LNCaP clone FGC (cell line): ENCODE results near the gene FOXP1.

Experiments used
- DNase-seq: peaks from one replicate; pipeline ENCODE4 v3.0.0-alpha.2; 2011; ENCODE audit warnings: low read depth
- H3K4me3 ChIP-seq: 2 replicates; pipeline ENCODE4 v1.5.1; 2011; ENCODE audit warnings: mild to moderate bottlenecking, low read depth, low read length, control low read depth
- CTCF ChIP-seq: IDR thresholded peaks from 2 replicates; pipeline ENCODE4 v1.5.1; 2012; ENCODE audit warnings: mild to moderate bottlenecking; ENCODE audit not compliant: control insufficient read depth, insufficient read depth; ENCODE audit errors: extremely low read depth

FOXP1 gene

DNA sequence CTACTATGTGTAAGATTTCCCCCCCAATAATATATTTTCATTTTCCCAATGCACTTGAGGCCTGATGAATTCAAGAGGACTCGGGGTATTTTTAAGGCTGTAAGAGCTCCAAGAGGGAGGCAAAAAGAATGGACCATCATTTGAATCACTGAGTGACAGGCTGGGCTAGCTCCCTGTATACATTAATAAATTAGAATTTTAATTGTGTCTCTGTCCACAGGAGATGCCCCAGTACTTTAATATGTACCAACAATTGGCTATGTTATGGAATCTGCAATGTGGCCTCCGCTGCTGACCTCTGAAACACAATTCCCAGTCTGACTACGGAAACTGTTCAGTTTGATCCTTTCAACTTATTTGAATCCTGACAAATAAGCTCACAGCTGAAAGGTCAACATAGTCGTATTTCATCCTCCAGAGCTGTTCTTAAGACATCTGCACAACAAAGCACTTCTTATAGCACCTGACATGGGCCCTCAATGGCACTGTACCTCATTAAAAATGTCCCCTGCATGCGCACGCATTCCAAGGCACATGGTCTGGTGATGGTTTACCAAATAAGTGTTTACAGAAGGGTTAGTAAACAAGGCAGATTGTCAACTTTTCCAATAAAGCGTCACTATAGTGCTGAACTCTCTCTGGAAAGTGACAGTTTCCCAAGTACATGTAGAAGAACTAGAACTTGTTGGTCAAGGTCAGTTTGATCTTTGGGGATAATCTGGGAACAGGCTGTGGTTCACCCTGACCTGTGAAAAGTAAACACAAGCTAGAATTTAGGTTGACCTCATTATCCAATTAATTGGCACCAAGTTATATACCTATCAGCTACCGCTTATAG lies 472.9 kb downstream of the FOXP1 start:
- DNase-seq: no peak
- no peak for TF ChIP-seq CTCF
- no peak overlapping the region for H3K4me3 ChIP-seq

DNA sequence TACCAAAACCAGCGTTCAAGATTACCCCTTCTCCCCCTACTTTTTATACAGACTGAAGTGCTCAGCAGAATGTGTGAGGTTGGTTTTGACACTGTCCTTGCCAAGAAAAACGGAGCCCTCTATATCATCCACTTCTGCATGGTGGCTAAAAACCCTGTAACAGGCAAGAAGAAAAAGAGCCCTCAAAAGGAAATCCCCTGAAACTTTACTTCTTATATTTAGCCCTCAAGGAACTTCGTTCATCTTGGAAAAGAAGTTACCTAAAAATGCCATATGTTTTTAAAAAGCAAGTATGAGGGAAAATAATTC lies 473.6 kb downstream of the FOXP1 start:
- no peak for DNase-seq

DNA sequence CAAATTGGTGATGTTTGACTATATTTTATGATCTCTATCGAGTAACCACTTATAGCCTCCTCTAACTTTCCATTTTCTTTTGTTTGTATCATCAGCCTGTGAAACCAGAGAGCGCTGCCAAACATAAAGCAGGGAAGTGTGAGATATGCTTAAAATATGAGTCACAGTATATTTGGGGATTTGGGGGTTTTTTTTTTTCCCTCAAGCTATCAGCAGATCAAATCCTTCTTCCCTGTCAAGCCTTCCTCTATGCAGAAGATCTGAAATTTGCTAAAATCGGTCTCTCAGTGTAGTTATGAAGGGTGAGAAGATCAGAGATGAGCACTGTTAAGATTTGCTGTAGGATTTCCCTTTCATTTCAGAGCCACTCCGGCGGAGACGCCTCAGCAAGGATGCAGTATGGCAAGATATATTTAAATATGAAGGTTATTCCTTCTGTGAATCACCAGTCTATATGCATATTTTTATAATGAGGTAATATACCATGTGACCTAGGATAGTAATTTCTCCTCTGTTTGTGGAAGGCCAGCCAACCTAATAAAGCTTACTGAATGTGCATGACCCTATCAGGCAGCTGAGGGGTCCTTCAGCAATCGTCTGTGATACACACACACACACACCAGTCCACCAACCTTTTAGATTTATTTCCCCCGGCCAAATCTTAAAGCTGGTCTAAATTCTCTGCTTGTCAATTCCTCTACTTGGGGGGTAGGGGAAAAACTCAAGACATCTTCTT lies 474.1 kb downstream of the FOXP1 start:
- no peak overlapping the region for H3K4me3 ChIP-seq
- TF ChIP-seq CTCF: no peak
- DNase-seq: no peak

More for the DNA sequence above, 473.6 kb downstream of the FOXP1 start:
- H3K4me3 ChIP-seq: no peak overlapping the region
- no peak for TF ChIP-seq CTCF

DNA sequence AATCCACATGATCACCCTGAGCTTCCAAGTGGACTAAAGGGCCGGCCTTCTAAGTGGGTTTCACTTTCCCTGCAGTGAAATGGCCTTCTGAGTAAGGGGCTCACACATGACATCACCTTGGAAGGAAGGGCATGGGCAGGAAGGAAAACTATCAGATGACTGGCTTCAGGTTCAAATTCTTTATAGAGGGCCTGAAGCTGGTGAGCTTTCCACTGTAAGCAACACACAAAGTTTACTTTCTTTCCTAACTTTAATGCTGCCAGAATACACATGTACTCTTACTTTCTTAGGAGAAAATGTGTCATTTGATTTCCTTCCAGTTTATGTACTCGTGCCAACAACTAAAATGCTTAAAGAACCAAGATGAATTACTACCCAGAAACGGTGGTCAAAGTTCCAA lies 475.6 kb downstream of the FOXP1 start:
- no peak overlapping the region for H3K4me3 ChIP-seq
- TF ChIP-seq CTCF: no peak
- DNase-seq: no peak

GRCh38 chr3:71104976-71105375 lies 478.6 kb downstream of the FOXP1 start:
- TF ChIP-seq CTCF: no peak

DNA sequence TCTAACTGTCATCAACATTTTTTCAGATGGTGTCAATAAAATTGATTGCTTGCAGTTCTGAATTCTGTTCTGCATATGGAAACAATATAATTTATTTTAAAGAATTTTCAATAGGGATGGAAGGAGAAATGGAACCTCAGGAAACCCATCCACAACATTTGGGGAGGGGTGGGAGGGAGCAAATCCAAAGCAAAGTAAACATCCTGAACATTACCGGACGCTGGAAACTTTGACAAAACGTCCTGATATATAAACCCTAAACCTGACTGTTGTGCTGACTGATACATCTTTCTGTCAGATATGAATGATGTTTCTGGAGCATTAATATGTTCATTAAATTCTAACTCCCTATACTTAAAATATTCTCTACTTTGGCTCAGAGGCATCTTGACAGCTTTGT lies 479.0 kb downstream of the FOXP1 start:
- TF ChIP-seq CTCF: no peak
- no peak for DNase-seq
- H3K4me3 ChIP-seq: no peak overlapping the region

More at GRCh38 chr3:71104976-71105375, 478.6 kb downstream of the FOXP1 start:
- no peak for DNase-seq
- no peak overlapping the region for H3K4me3 ChIP-seq

GRCh38 chr3:71104121-71104541 lies 479.4 kb downstream of the FOXP1 start:
- DNase-seq: no peak
- H3K4me3 ChIP-seq: no peak overlapping the region
- TF ChIP-seq CTCF: no peak
